Neuronal stem cell (in vitro differentiated cells): Measurements from ENCODE around the gene GATAD1.

Experiments used
- DNase-seq: peaks from one replicate; pipeline ENCODE4 v3.0.0-alpha.2; 2013; ENCODE audit warnings: low spot score
- H2AFZ ChIP-seq: one replicate; pipeline ENCODE4 v1.6.1; 2013; ENCODE audit warnings: mild to moderate bottlenecking, low read length, inconsistent platforms
- H2AK5ac ChIP-seq: 2 replicates; pipeline ENCODE4 v1.6.1; 2013; ENCODE audit warnings: low read depth, mild to moderate bottlenecking, inconsistent platforms, low read length, moderate library complexity, mixed read lengths
- H2BK120ac ChIP-seq: 2 replicates; pipeline ENCODE4 v1.6.1; 2013; ENCODE audit warnings: low read depth, mild to moderate bottlenecking, inconsistent platforms, low read length, moderate library complexity, mixed read lengths
- H2BK12ac ChIP-seq: one replicate; pipeline ENCODE4 v1.6.1; 2013; ENCODE audit warnings: low read length, inconsistent platforms
- H2BK15ac ChIP-seq: 2 replicates; pipeline ENCODE4 v1.6.1; 2013; ENCODE audit warnings: mild to moderate bottlenecking, low read length, inconsistent platforms, mixed read lengths
- H2BK5ac ChIP-seq: one replicate; pipeline ENCODE4 v1.6.1; 2013; ENCODE audit warnings: inconsistent platforms, mild to moderate bottlenecking, low read length, moderate library complexity
- H3K14ac ChIP-seq: one replicate; pipeline ENCODE4 v1.6.1; 2013; ENCODE audit warnings: low read length, inconsistent platforms
- H3K18ac ChIP-seq: 2 replicates; pipeline ENCODE4 v1.6.1; 2013; ENCODE audit warnings: low read length, inconsistent platforms
- H3K23ac ChIP-seq: 2 replicates; pipeline ENCODE4 v1.6.1; 2013; ENCODE audit warnings: low read depth, mild to moderate bottlenecking, mixed read lengths, low read length, inconsistent platforms; ENCODE audit not compliant: poor library complexity
- H3K27ac ChIP-seq: replicated peaks from 3 replicates; pipeline ENCODE4 v1.5.1; 2013; ENCODE audit warnings: low read length, inconsistent platforms
- H3K27me3 ChIP-seq, 3 experiments: 2 replicates each; pipeline ENCODE4 v1.6.1; 2013; ENCODE audit warnings: low read length in 3 of 3, mild to moderate bottlenecking in 2 of 3, inconsistent platforms in 1 of 3, low read depth in 1 of 3, mixed read lengths in 1 of 3, moderate library complexity in 1 of 3; ENCODE audit not compliant: control insufficient read depth in 3 of 3, insufficient read depth in 3 of 3
- H3K36me3 ChIP-seq, 2 donors: replicated peaks in 1 of 2; 2 replicates each; pipeline ENCODE4 v1.6.1; 2013; ENCODE audit warnings: low read length in 2 of 2; ENCODE audit not compliant: control insufficient read depth in 2 of 2, insufficient read depth in 2 of 2
- H3K4ac ChIP-seq: 2 replicates; pipeline ENCODE4 v1.6.1; 2013; ENCODE audit warnings: inconsistent platforms, mild to moderate bottlenecking, low read length, moderate library complexity
- H3K4me1 ChIP-seq, 2 donors: 1 replicate in 1 of 2; 2 replicates in 1 of 2; pipeline ENCODE4 v1.6.1; 2013; ENCODE audit warnings: low read length in 2 of 2, low read depth in 1 of 2; ENCODE audit not compliant: control insufficient read depth in 2 of 2, insufficient read depth in 1 of 2
- H3K4me2 ChIP-seq: one replicate; pipeline ENCODE4 v1.6.1; 2013; ENCODE audit warnings: mild to moderate bottlenecking, low read length, inconsistent platforms; ENCODE audit not compliant: insufficient read depth, poor library complexity, severe bottlenecking
- H3K4me3 ChIP-seq, 2 donors: 2 replicates each; pipeline ENCODE4 v1.5.1; 2013; ENCODE audit warnings: low read length in 2 of 2, mild to moderate bottlenecking in 2 of 2, inconsistent platforms in 1 of 2, moderate library complexity in 1 of 2
- H3K79me1 ChIP-seq: one replicate; pipeline ENCODE4 v1.6.1; 2013; ENCODE audit warnings: low read depth, mild to moderate bottlenecking, inconsistent platforms, low read length, moderate library complexity
- H3K9ac ChIP-seq: one replicate; pipeline ENCODE4 v1.6.1; 2013; ENCODE audit warnings: mild to moderate bottlenecking, low read depth, low read length, inconsistent platforms; ENCODE audit not compliant: poor library complexity
- H3K9me3 ChIP-seq, 2 donors: replicated peaks in 1 of 2; 2 replicates each; pipeline versions ENCODE3 to v1.6.1; 2013; ENCODE audit warnings: low read length in 2 of 2, mild to moderate bottlenecking in 2 of 2, inconsistent platforms in 1 of 2, low read depth in 1 of 2, mixed read lengths in 1 of 2, moderate library complexity in 1 of 2; ENCODE audit not compliant: control insufficient read depth in 2 of 2, insufficient read depth in 1 of 2
- H4K8ac ChIP-seq: one replicate; pipeline ENCODE4 v1.6.1; 2013; ENCODE audit warnings: low read depth, mild to moderate bottlenecking, inconsistent platforms, low read length, moderate library complexity
- H4K91ac ChIP-seq: one replicate; pipeline ENCODE4 v1.6.1; 2013; ENCODE audit warnings: low read length, low read depth, mild to moderate bottlenecking, inconsistent platforms; ENCODE audit not compliant: poor library complexity
- WGBS, 2 donors: extraction: QIAGEN DNeasy Blood & Tissue Kit; methylation state at CpG; one replicate each; pipeline ENCODE4 v1.1.7; 2013; ENCODE audit warnings: missing lambda C conversion rate in 2 of 2, mixed read lengths in 1 of 2; ENCODE audit not compliant: insufficient read length in 2 of 2, insufficient replicate concordance in 1 of 2; ENCODE audit errors: extremely low coverage in 2 of 2; 5-methylcytosine and 5-hydroxymethylcytosine counted together

The GATAD1 gene

GRCh38 chr7:92496876-92497275 lies 49.6 kb downstream of the GATAD1 start:
- no peak overlapping the region for H2BK120ac ChIP-seq
- no CpG with 5 or more reads among the region's 2 CpGs for WGBS, 2 donors
- DNase-seq = no peak

GRCh38 chr7:92498557-92498956 lies 51.3 kb downstream of the GATAD1 start:
- H4K8ac ChIP-seq = no peak overlapping the region
- no peak overlapping the region for H3K4me2 ChIP-seq
- H3K14ac ChIP-seq = no peak overlapping the region
- no peak overlapping the region for H3K18ac ChIP-seq
- no peak for DNase-seq
- no peaks in the 10 kb centered on the region for H3K9me3 ChIP-seq
- H3K27me3 ChIP-seq = no peaks in the 10 kb centered on the region
- H3K4me3 ChIP-seq = no peak overlapping the region
- no peak overlapping the region for H2BK5ac ChIP-seq
- no peak overlapping the region for H2AFZ ChIP-seq
- H3K27ac ChIP-seq = no peak overlapping the region
- H2BK120ac ChIP-seq = no peak overlapping the region
- H4K91ac ChIP-seq = no peak overlapping the region
- H2BK12ac ChIP-seq = no peak overlapping the region
- H3K79me1 ChIP-seq = no peaks in the 10 kb centered on the region
- no peak overlapping the region for H3K9ac ChIP-seq
- H2BK15ac ChIP-seq = no peak overlapping the region
- no peak overlapping the region for H3K4ac ChIP-seq
- WGBS, 2 donors = no CpG with 5 or more reads among the region's 2 CpGs
- H3K23ac ChIP-seq = no peak overlapping the region
- no peaks in the 10 kb centered on the region for H3K4me1 ChIP-seq
- H2AK5ac ChIP-seq = no peak overlapping the region
- H3K36me3 ChIP-seq = peaks cover 10 to 98% of the 10 kb centered on the region in 2 donors

More at GRCh38 chr7:92496876-92497275, 49.6 kb downstream of the GATAD1 start:
- H3K36me3 ChIP-seq = peaks cover 13 to 98% of the 10 kb centered on the region in 2 donors
- no peak overlapping the region for H3K18ac ChIP-seq
- no peaks in the 10 kb centered on the region for H3K27me3 ChIP-seq
- H3K27ac ChIP-seq = no peak overlapping the region
- H3K14ac ChIP-seq = no peak overlapping the region
- no peak overlapping the region for H3K9ac ChIP-seq
- H2BK15ac ChIP-seq = no peak overlapping the region
- H3K4me1 ChIP-seq = no peaks in the 10 kb centered on the region
- no peak overlapping the region for H3K4me3 ChIP-seq
- H2AK5ac ChIP-seq = no peak overlapping the region
- no peak overlapping the region for H3K23ac ChIP-seq
- no peak overlapping the region for H2AFZ ChIP-seq
- no peaks in the 10 kb centered on the region for H3K79me1 ChIP-seq
- H2BK5ac ChIP-seq = no peak overlapping the region
- H4K8ac ChIP-seq = no peak overlapping the region
- H3K9me3 ChIP-seq = no peaks in the 10 kb centered on the region
- no peak overlapping the region for H4K91ac ChIP-seq
- no peak overlapping the region for H3K4me2 ChIP-seq
- no peak overlapping the region for H2BK12ac ChIP-seq
- H3K4ac ChIP-seq = no peak overlapping the region

- no CpG with 5 or more reads among the region's 2 CpGs for WGBS, 2 donors
- H3K9me3 ChIP-seq = no peaks in the 10 kb centered on the region
- H2AK5ac ChIP-seq = no peak overlapping the region
- H3K27ac ChIP-seq = no peak overlapping the region
- no peak overlapping the region for H4K8ac ChIP-seq
- no peak overlapping the region for H4K91ac ChIP-seq
- no peak overlapping the region for H3K14ac ChIP-seq
- H3K36me3 ChIP-seq = peaks cover 11 to 95% of the 10 kb centered on the region in 2 donors
- no peaks in the 10 kb centered on the region for H3K4me1 ChIP-seq
- H3K9ac ChIP-seq = no peak overlapping the region
- no peak overlapping the region for H2BK120ac ChIP-seq
- H3K4ac ChIP-seq = no peak overlapping the region
- H3K27me3 ChIP-seq = no peaks in the 10 kb centered on the region
- no peak overlapping the region for H3K23ac ChIP-seq
- no peaks in the 10 kb centered on the region for H3K79me1 ChIP-seq
- DNase-seq = no peak
- no peak overlapping the region for H3K4me2 ChIP-seq
- no peak overlapping the region for H2BK12ac ChIP-seq
- no peak overlapping the region for H2BK5ac ChIP-seq
- no peak overlapping the region for H2AFZ ChIP-seq
- H2BK15ac ChIP-seq = no peak overlapping the region
- H3K4me3 ChIP-seq = no peak overlapping the region
- no peak overlapping the region for H3K18ac ChIP-seq
These were observed 56.5 kb downstream of the GATAD1 start for GRCh38 chr7:92503767-92504166.

- H3K27ac ChIP-seq = no peak overlapping the region
- no peak overlapping the region for H3K4ac ChIP-seq
- no peak overlapping the region for H2AFZ ChIP-seq
- no peak overlapping the region for H2AK5ac ChIP-seq
- H3K9ac ChIP-seq = no peak overlapping the region
- no peak overlapping the region for H3K23ac ChIP-seq
- H2BK5ac ChIP-seq = no peak overlapping the region
- H2BK12ac ChIP-seq = no peak overlapping the region
- H3K27me3 ChIP-seq = no peaks in the 10 kb centered on the region
- no peak overlapping the region for H3K14ac ChIP-seq
- no peak overlapping the region for H2BK120ac ChIP-seq
- H2BK15ac ChIP-seq = no peak overlapping the region
- H3K9me3 ChIP-seq = no peaks in the 10 kb centered on the region
- peaks cover 9 to 95% of the 10 kb centered on the region in 2 donors for H3K36me3 ChIP-seq
- no peaks in the 10 kb centered on the region for H3K79me1 ChIP-seq
- H3K4me3 ChIP-seq = no peak overlapping the region
- no peak for DNase-seq
- WGBS, 2 donors = no CpG with 5 or more reads among the region's 3 CpGs
- no peak overlapping the region for H4K91ac ChIP-seq
- no peaks in the 10 kb centered on the region for H3K4me1 ChIP-seq
- no peak overlapping the region for H3K4me2 ChIP-seq
- H3K18ac ChIP-seq = no peak overlapping the region
- H4K8ac ChIP-seq = no peak overlapping the region
These were observed 57.3 kb downstream of the GATAD1 start for GRCh38 chr7:92504563-92504962.
